Panc1 (cell line): Measurements from ENCODE around the gene LGALS3. TPM values are rescaled to one million over a fixed set of nuclear protein-coding genes. Genes with fewer than 3 reads are reported as not detected.

Experiments used
- ATAC-seq: fragments of 200-7000 bp; cut with Tn5 transposase; 2 replicates; pipeline ENCODE4 v1.9.1; 2020; ENCODE audit warnings: mild to moderate bottlenecking, moderate library complexity
- BruUV-seq: library from RNA; stranded (reverse); fragments of 400-500 nt; replicated peaks from 2 replicates; lab custom pipeline; 2021; lab: Mats Ljungman, UMichigan
- CTCF ChIA-PET: fragments of 300-600 bp; sonication (Branson Sonifier 250); formaldehyde crosslinking; loops from one replicate; lab custom pipeline; 2022; ENCODE audit warnings: antibody characterized with exemption; lab: Charles Lee
- POLR2A ChIA-PET: fragments of 300-600 bp; sonication (Branson Sonifier 250); formaldehyde crosslinking; loops from one replicate; lab custom pipeline; 2022; ENCODE audit warnings: antibody characterized with exemption; lab: Charles Lee
- DNase-seq: peaks from one replicate; pipeline ENCODE4 v3.0.0-alpha.2; 2010; ENCODE audit warnings: low read depth, low spot score
- H3K27ac ChIP-seq: 2 replicates; pipeline ENCODE4 v1.5.1; 2011; ENCODE audit warnings: mild to moderate bottlenecking, low read length, inconsistent platforms
- H3K27me3 ChIP-seq: fragments of 200-500 bp; sonication (Bioruptor generic); 2 replicates; pipeline ENCODE4 v1.6.0; 2014; ENCODE audit warnings: low read length, inconsistent platforms; ENCODE audit not compliant: control insufficient read depth, insufficient read depth
- H3K36me3 ChIP-seq: fragments of 200-500 bp; sonication (Bioruptor generic); 2 replicates; pipeline ENCODE4 v1.5.1; 2014; ENCODE audit warnings: inconsistent platforms, mild to moderate bottlenecking, low read length, moderate library complexity; ENCODE audit not compliant: control insufficient read depth, insufficient read depth
- H3K4me1 ChIP-seq: 2 replicates; pipeline ENCODE4 v1.5.1; 2011; ENCODE audit warnings: inconsistent platforms, mild to moderate bottlenecking, low read length, moderate library complexity; ENCODE audit not compliant: control insufficient read depth, insufficient read depth
- H3K4me3 ChIP-seq, 2 experiments: 2 replicates each; pipeline ENCODE4 v1.5.1; 2011 to 2012; ENCODE audit warnings: low read depth in 2 of 2, low read length in 2 of 2, mild to moderate bottlenecking in 2 of 2, inconsistent platforms in 1 of 2, moderate library complexity in 1 of 2
- H3K9me3 ChIP-seq: fragments of 200-500 bp; sonication (Bioruptor generic); 2 replicates; pipeline ENCODE4 v1.5.1; 2014; ENCODE audit warnings: low read depth, mild to moderate bottlenecking, inconsistent platforms, low read length, moderate library complexity; ENCODE audit not compliant: control insufficient read depth, insufficient read depth
- POLR2AphosphoS5 ChIP-seq: IDR thresholded peaks from 2 replicates; pipeline ENCODE4 v1.6.1; 2012; ENCODE audit warnings: mild to moderate bottlenecking, low read depth, low read length, moderate library complexity
- SIN3A ChIP-seq: IDR thresholded peaks from 2 replicates; pipeline ENCODE4 v1.6.1; 2012; ENCODE audit warnings: low read depth, mild to moderate bottlenecking, low read length, moderate library complexity, borderline replicate concordance; ENCODE audit not compliant: insufficient read depth
- TCF7L2 ChIP-seq: IDR thresholded peaks from 2 replicates; pipeline ENCODE4 v1.6.1; 2011; ENCODE audit warnings: mild to moderate bottlenecking, low read depth, low read length, inconsistent platforms
- in situ Hi-C: cut with HindIII; loops from 2 replicates; pipeline ENCODE4 v1.10.0; 2016; ENCODE audit warnings: low sequenced_read_pairs, low pct_unique_long_range_greater_than_20kb
- intact Hi-C: fragments of 100-400 bp; cut with micrococcal nuclease; formaldehyde crosslinking; loops from one replicate; pipeline ENCODE4 v1.10.0; 2022; ENCODE audit not compliant: unreplicated experiment
- total RNA-seq: library from RNA; stranded (reverse); gene quantifications from one replicate; pipeline ENCODE4 v1.2.1, GENCODE V29; 2021; ENCODE audit not compliant: unreplicated experiment
- TF ChIP-seq, protein P1 (sequence below): fragments of 450-650 bp; IDR thresholded peaks from 2 replicates; pipeline ENCODE4 v1.5.1; 2017; ENCODE audit warnings: mild to moderate bottlenecking
- TF ChIP-seq, protein P2 (sequence below), 2 experiments: IDR thresholded peaks; 2 replicates each; pipeline ENCODE4 v1.6.1; 2011 to 2012; ENCODE audit warnings: low read depth in 2 of 2, control low read depth in 1 of 2, low read length in 1 of 2, mild to moderate bottlenecking in 1 of 2, moderate library complexity in 1 of 2; ENCODE audit not compliant: insufficient read depth in 1 of 2

Gene LGALS3
- total RNA-seq, 1 experiment from 2014 or later = 146 TPM

DNA sequence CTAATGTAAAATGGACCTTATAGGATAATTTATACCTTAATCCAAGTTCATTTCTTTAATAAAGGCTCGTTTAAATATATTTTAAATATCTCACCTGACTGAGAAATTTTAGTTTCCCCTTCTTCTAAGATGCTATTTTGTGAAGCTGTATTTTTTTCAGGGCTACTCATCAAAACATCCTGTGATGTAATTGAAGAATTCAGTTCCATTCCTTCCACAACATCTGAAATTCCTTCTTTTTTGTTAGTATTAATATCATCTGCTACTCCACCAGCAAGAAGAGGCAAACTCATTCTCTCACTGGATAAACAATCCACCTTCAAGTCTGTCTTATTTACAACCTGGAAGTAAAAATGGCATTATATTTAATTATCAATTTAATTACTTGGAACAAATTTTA, 22.5 kb downstream of the LGALS3 start:
- Histone ChIP-seq H3K27ac (no peak overlapping the region), H3K4me3 (no peak overlapping the region), H3K36me3 (peaks cover 36% of the 10 kb centered on the region), H3K27me3 (no peaks in the 10 kb centered on the region), H3K4me1 (no peaks in the 10 kb centered on the region), H3K9me3 (no peaks in the 10 kb centered on the region)
- intact Hi-C loops = no loop called here
- no TSS peak for BruUV-seq
- no peak for TF ChIP-seq POLR2AphosphoS5
- TF ChIP-seq, protein P1, sequence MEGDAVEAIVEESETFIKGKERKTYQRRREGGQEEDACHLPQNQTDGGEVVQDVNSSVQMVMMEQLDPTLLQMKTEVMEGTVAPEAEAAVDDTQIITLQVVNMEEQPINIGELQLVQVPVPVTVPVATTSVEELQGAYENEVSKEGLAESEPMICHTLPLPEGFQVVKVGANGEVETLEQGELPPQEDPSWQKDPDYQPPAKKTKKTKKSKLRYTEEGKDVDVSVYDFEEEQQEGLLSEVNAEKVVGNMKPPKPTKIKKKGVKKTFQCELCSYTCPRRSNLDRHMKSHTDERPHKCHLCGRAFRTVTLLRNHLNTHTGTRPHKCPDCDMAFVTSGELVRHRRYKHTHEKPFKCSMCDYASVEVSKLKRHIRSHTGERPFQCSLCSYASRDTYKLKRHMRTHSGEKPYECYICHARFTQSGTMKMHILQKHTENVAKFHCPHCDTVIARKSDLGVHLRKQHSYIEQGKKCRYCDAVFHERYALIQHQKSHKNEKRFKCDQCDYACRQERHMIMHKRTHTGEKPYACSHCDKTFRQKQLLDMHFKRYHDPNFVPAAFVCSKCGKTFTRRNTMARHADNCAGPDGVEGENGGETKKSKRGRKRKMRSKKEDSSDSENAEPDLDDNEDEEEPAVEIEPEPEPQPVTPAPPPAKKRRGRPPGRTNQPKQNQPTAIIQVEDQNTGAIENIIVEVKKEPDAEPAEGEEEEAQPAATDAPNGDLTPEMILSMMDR = no peak
- TF ChIP-seq TCF7L2 = no peak
- TF ChIP-seq, protein P2, sequence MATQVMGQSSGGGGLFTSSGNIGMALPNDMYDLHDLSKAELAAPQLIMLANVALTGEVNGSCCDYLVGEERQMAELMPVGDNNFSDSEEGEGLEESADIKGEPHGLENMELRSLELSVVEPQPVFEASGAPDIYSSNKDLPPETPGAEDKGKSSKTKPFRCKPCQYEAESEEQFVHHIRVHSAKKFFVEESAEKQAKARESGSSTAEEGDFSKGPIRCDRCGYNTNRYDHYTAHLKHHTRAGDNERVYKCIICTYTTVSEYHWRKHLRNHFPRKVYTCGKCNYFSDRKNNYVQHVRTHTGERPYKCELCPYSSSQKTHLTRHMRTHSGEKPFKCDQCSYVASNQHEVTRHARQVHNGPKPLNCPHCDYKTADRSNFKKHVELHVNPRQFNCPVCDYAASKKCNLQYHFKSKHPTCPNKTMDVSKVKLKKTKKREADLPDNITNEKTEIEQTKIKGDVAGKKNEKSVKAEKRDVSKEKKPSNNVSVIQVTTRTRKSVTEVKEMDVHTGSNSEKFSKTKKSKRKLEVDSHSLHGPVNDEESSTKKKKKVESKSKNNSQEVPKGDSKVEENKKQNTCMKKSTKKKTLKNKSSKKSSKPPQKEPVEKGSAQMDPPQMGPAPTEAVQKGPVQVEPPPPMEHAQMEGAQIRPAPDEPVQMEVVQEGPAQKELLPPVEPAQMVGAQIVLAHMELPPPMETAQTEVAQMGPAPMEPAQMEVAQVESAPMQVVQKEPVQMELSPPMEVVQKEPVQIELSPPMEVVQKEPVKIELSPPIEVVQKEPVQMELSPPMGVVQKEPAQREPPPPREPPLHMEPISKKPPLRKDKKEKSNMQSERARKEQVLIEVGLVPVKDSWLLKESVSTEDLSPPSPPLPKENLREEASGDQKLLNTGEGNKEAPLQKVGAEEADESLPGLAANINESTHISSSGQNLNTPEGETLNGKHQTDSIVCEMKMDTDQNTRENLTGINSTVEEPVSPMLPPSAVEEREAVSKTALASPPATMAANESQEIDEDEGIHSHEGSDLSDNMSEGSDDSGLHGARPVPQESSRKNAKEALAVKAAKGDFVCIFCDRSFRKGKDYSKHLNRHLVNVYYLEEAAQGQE (IDR thresholded peaks at IDR 0.05; ENCODE audit: insufficient read depth in 1 of 2, low read depth in 2 of 2, low read length in 1 of 2) = no peak
- TF ChIP-seq SIN3A = no peak
- ChIA-PET POLR2A (no interaction called here), CTCF (no interaction called here)
- no peak for DNase-seq
- ATAC-seq = no peak
- in situ Hi-C loops = no loop called here

DNA sequence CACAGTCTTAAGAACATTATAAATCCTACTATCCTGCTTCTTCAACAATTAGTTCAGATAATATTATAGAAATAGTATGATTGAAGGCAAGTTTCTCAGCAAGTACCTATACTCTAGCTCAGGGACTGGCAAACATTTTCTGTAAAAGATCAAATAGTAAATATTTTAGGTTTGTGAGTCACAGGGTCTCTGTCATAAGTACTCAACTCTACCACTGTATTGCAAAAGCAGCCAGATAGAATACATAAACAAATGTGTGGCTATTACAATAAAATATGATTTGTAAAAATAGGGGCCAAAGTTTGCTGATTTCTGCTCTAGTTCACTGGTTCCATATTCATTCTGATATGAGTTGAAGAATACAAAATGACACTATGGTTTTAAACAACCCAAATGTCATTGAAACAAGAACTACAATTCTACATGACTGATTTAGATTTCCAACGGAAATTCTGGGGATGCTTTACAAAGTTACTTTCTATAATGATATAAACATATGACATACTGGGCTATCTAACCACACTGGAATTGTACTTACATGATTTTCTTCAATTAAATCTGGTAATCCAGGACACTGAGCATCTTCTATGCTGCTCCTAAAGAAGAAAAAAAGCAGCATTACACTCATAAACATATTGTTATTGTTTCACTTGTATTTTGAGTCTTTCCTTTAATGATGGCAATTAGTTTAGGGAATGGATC, 23.2 kb downstream of the LGALS3 start:
- H3K27ac ChIP-seq = no peak overlapping the region
- peaks cover 40% of the 10 kb centered on the region for H3K36me3 ChIP-seq
- DNase-seq = no peak
- no peaks in the 10 kb centered on the region for H3K4me1 ChIP-seq
- ATAC-seq = no peak
- in situ Hi-C loops = no loop called here
- TF ChIP-seq, protein P1 = no peak
- TF ChIP-seq TCF7L2 (no peak), SIN3A (no peak), POLR2AphosphoS5 (no peak)
- TF ChIP-seq, protein P2 (IDR thresholded peaks at IDR 0.05; ENCODE audit: insufficient read depth in 1 of 2, low read depth in 2 of 2, low read length in 1 of 2) = no peak
- ChIA-PET CTCF (no interaction called here), POLR2A (interaction anchor here (0.6 kb wide), 1 partner anchor 16 kb away, joined by 7 read pairs; no protein-coding TSS in a partner anchor)
- no peaks in the 10 kb centered on the region for H3K9me3 ChIP-seq
- no peak overlapping the region for H3K4me3 ChIP-seq
- no peaks in the 10 kb centered on the region for H3K27me3 ChIP-seq
- intact Hi-C loops = no loop called here
- BruUV-seq = no TSS peak
